HepG2 (cell line): Measurements from ENCODE around the gene ZNRD2. TPM values are rescaled to one million over a fixed set of nuclear protein-coding genes. Genes with fewer than 3 reads are reported as not detected.

Source experiments
- BCL6 ChIP-seq: IDR thresholded peaks from 2 replicates; pipeline ENCODE4 v1.6.1; 2016; ENCODE audit warnings: missing genetic modification reagents, missing compliant biosample characterization
- BRCA1 ChIP-seq: sonication (generic); formaldehyde crosslinking; IDR thresholded peaks from 2 replicates; pipeline ENCODE4 v1.4.0; 2020; ENCODE audit warnings: missing genetic modification reagents
- FOSL2 ChIP-seq: sonication (generic); formaldehyde crosslinking; IDR thresholded peaks from 2 replicates; pipeline ENCODE4 v1.4.0; 2020; ENCODE audit warnings: missing genetic modification reagents
- GTF3A ChIP-seq: sonication (generic); formaldehyde crosslinking; conservative IDR thresholded peaks from 2 replicates; pipeline ENCODE4 v1.4.0; 2020; ENCODE audit warnings: mild to moderate bottlenecking, missing genetic modification reagents
- IKZF1 ChIP-seq: fragments of 450-650 bp; IDR thresholded peaks from 2 replicates; pipeline ENCODE4 v1.7.1; 2016
- MATR3 ChIP-seq: sonication (generic); formaldehyde crosslinking; IDR thresholded peaks from 2 replicates; pipeline ENCODE4 v1.4.0; 2020; ENCODE audit warnings: missing genetic modification reagents
- NR2C2 ChIP-seq: sonication (generic); formaldehyde crosslinking; IDR thresholded peaks from 2 replicates; pipeline ENCODE4 v1.4.0; 2020; ENCODE audit warnings: missing genetic modification reagents, mild to moderate bottlenecking, moderate library complexity, borderline replicate concordance
- NR2F1 ChIP-seq, 2 experiments: fragments of 450-650 bp in 1 of 2; formaldehyde crosslinking in 1 of 2; IDR thresholded peaks; 2 replicates each; pipeline versions ENCODE4 v1.5.0 to v1.6.1; 2016 to 2020; ENCODE audit warnings: mild to moderate bottlenecking in 1 of 2, missing compliant biosample characterization in 1 of 2, missing genetic modification reagents in 1 of 2, moderate library complexity in 1 of 2
- ONECUT2 ChIP-seq: sonication (generic); formaldehyde crosslinking; IDR thresholded peaks from 2 replicates; pipeline ENCODE4 v1.4.0; 2020; ENCODE audit warnings: missing genetic modification reagents
- POLR2AphosphoS2 ChIP-seq: IDR thresholded peaks from 2 replicates; pipeline ENCODE4 v1.6.1; 2011; ENCODE audit warnings: low read depth, low read length, improper control_type of control experiment
- SSRP1 ChIP-seq: IDR thresholded peaks from 2 replicates; pipeline ENCODE4 v1.6.1; 2016; ENCODE audit warnings: control low read depth
- TAF15 ChIP-seq: fragments of 200-400 bp; formaldehyde crosslinking; IDR thresholded peaks from one replicate; pipeline ENCODE4 v1.6.1; 2018; ENCODE audit warnings: mild to moderate bottlenecking, low read depth, low read length; ENCODE audit not compliant: poor library complexity, severe bottlenecking
- ZC3H4 ChIP-seq: sonication (generic); formaldehyde crosslinking; IDR thresholded peaks from 2 replicates; pipeline ENCODE4 v1.4.0; 2020; ENCODE audit warnings: missing genetic modification reagents, borderline replicate concordance
- ZFX ChIP-seq: sonication (generic); formaldehyde crosslinking; IDR thresholded peaks from 2 replicates; pipeline ENCODE4 v1.4.0; 2020; ENCODE audit warnings: mild to moderate bottlenecking, low read depth, missing genetic modification reagents, moderate library complexity
- ZGPAT ChIP-seq: IDR thresholded peaks from 2 replicates; pipeline ENCODE4 v1.6.1; 2016; ENCODE audit warnings: mild to moderate bottlenecking
- ZNF335 ChIP-seq: sonication (generic); formaldehyde crosslinking; IDR thresholded peaks from 2 replicates; pipeline ENCODE4 v1.4.0; 2020; ENCODE audit warnings: missing genetic modification reagents
- ZNF33A ChIP-seq: sonication (generic); formaldehyde crosslinking; IDR thresholded peaks from 2 replicates; pipeline ENCODE4 v1.5.1; 2020; ENCODE audit warnings: missing genetic modification reagents, mild to moderate bottlenecking, moderate library complexity, borderline replicate concordance
- ZNF430 ChIP-seq: sonication (generic); formaldehyde crosslinking; IDR thresholded peaks from 2 replicates; pipeline ENCODE4 v1.9.0; 2021; ENCODE audit warnings: mild to moderate bottlenecking, missing genetic modification reagents
- ZNF496 ChIP-seq: sonication (generic); formaldehyde crosslinking; IDR thresholded peaks from 2 replicates; pipeline ENCODE4 v1.8.1; 2023; ENCODE audit warnings: mild to moderate bottlenecking, moderate library complexity, missing genetic modification reagents; ENCODE audit not compliant: insufficient replicate concordance
- ZNF605 ChIP-seq: sonication (generic); formaldehyde crosslinking; IDR thresholded peaks from 2 replicates; pipeline ENCODE4 v1.8.0; 2022; ENCODE audit warnings: mild to moderate bottlenecking, missing genetic modification reagents
- ZNF615 ChIP-seq: sonication (generic); formaldehyde crosslinking; IDR thresholded peaks from 2 replicates; pipeline ENCODE4 v1.5.0; 2020; ENCODE audit warnings: mild to moderate bottlenecking, missing genetic modification reagents, borderline replicate concordance
- ZNF703 ChIP-seq: sonication (generic); formaldehyde crosslinking; IDR thresholded peaks from 2 replicates; pipeline ENCODE4 v1.5.1; 2020; ENCODE audit warnings: missing genetic modification reagents, mild to moderate bottlenecking, moderate library complexity, borderline replicate concordance
- ZNF878 ChIP-seq: sonication (generic); formaldehyde crosslinking; IDR thresholded peaks from 2 replicates; pipeline ENCODE4 v1.8.1; 2023; ENCODE audit warnings: mild to moderate bottlenecking, missing genetic modification reagents, moderate library complexity
- polyA plus RNA-seq, 8 experiments: library from polyadenylated mRNA; depleted of rRNA in 3 of 8; stranded (reverse) in 7 of 8; unstranded in 1 of 8; fragments of >200 nt; fragmentation: Illumina TruSeq in 4 of 8; extraction: Trizol in 4 of 8; gene quantifications; 2 replicates each; pipeline versions ENCODE4 v1.2.1 to v1.2.3, GENCODE V29; 2011 to 2016; ENCODE audit warnings: low read depth in 4 of 8, missing spikeins in 1 of 8, mixed read lengths in 1 of 8; ENCODE audit not compliant: insufficient read depth in 1 of 8
- total RNA-seq, 5 experiments: library from RNA; depleted of rRNA; stranded (reverse); fragments of >200 nt; fragmentation: Illumina TruSeq; extraction: Trizol; gene quantifications; 2 replicates each; pipeline ENCODE4 v1.2.3, GENCODE V29; 2016; ENCODE audit warnings: low read depth in 1 of 5
- TF ChIP-seq, protein P1 (sequence below): sonication (generic); formaldehyde crosslinking; IDR thresholded peaks from 2 replicates; pipeline ENCODE4 v1.5.0; 2020; ENCODE audit warnings: mild to moderate bottlenecking, missing genetic modification reagents, moderate library complexity
- TF ChIP-seq, protein P2 (sequence below): IDR thresholded peaks from 2 replicates; pipeline ENCODE4 v1.6.1; 2018; ENCODE audit warnings: missing genetic modification reagents
- TF ChIP-seq, protein P3 (sequence below): sonication (generic); IDR thresholded peaks from 2 replicates; pipeline ENCODE4 v1.6.1; 2016; ENCODE audit warnings: low read depth, borderline replicate concordance

Gene ZNRD2
- total and polyA plus RNA-seq, 2 of the 13 experiments (the other 11 are each of a cell fraction or from before 2014, with no cell fraction given), result 29.2 to 34.0 TPM

GRCh38 chr11:65576867-65577755, 6.8 kb downstream of the ZNRD2 start (continued):
- TF ChIP-seq ZNF605 (0 out of 2 replicates have a peak, but pooled peaks have one; percentile 5), ZNF335 (no peak), ZNF33A (CRISPR knock-in tag) (no peak), ZC3H4 (no peak), IKZF1 (no peak), BRCA1 (CRISPR knock-in tag) (no peak), ZNF615 (CRISPR knock-in tag) (no peak), ZNF496 (no peak), POLR2AphosphoS2 (no peak), ZNF878 (CRISPR knock-in tag) (no peak), ZFX (CRISPR knock-in tag) (peak; percentile 40; the same call in 1 of the 2 replicates), NR2F1 (CRISPR knock-in tag; IDR thresholded peaks at IDR 0.05) (peak; percentile 51 to 59; a peak in 3 of 4 replicates), GTF3A (CRISPR knock-in tag) (no peak), BCL6 (0 out of 2 replicates have a peak, but pooled peaks have one; percentile 10), ONECUT2 (CRISPR knock-in tag) (no peak), FOSL2 (peak; percentile 76), SSRP1 (no peak), ZGPAT (CRISPR knock-in tag) (0 out of 2 replicates have a peak, but pooled peaks have one; percentile 31), ZNF430 (CRISPR knock-in tag) (no peak), ZNF703 (no peak), TAF15 (no peak), NR2C2 (CRISPR knock-in tag) (peak; percentile 47; the same call in 1 of the 2 replicates), MATR3 (CRISPR knock-in tag) (no peak)
- TF ChIP-seq, protein P1, sequence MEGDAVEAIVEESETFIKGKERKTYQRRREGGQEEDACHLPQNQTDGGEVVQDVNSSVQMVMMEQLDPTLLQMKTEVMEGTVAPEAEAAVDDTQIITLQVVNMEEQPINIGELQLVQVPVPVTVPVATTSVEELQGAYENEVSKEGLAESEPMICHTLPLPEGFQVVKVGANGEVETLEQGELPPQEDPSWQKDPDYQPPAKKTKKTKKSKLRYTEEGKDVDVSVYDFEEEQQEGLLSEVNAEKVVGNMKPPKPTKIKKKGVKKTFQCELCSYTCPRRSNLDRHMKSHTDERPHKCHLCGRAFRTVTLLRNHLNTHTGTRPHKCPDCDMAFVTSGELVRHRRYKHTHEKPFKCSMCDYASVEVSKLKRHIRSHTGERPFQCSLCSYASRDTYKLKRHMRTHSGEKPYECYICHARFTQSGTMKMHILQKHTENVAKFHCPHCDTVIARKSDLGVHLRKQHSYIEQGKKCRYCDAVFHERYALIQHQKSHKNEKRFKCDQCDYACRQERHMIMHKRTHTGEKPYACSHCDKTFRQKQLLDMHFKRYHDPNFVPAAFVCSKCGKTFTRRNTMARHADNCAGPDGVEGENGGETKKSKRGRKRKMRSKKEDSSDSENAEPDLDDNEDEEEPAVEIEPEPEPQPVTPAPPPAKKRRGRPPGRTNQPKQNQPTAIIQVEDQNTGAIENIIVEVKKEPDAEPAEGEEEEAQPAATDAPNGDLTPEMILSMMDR (CRISPR knock-in tag), result no peak; the same call in 1 of the 2 replicates
- TF ChIP-seq, protein P2, sequence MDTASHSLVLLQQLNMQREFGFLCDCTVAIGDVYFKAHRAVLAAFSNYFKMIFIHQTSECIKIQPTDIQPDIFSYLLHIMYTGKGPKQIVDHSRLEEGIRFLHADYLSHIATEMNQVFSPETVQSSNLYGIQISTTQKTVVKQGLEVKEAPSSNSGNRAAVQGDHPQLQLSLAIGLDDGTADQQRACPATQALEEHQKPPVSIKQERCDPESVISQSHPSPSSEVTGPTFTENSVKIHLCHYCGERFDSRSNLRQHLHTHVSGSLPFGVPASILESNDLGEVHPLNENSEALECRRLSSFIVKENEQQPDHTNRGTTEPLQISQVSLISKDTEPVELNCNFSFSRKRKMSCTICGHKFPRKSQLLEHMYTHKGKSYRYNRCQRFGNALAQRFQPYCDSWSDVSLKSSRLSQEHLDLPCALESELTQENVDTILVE (CRISPR knock-in tag), result no peak
- TF ChIP-seq, protein P3, sequence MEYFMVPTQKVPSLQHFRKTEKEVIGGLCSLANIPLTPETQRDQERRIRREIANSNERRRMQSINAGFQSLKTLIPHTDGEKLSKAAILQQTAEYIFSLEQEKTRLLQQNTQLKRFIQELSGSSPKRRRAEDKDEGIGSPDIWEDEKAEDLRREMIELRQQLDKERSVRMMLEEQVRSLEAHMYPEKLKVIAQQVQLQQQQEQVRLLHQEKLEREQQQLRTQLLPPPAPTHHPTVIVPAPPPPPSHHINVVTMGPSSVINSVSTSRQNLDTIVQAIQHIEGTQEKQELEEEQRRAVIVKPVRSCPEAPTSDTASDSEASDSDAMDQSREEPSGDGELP, result peak; percentile 56; the same call in 1 of the 2 replicates
